H4 (cell line): ENCODE data around the gene CAMTA1. TPM values are rescaled to one million over a fixed set of nuclear protein-coding genes. Genes with fewer than 3 reads are reported as not detected.

Experiments
- DNase-seq: peaks from one replicate; pipeline ENCODE4 v3.0.0-alpha.2; 2015; ENCODE audit warnings: low spot score
- total RNA-seq: library from RNA; depleted of rRNA; stranded (reverse); fragments of >200 nt; shearing (Covaris generic); gene quantifications from 2 replicates; pipeline ENCODE4 v1.2.3, GENCODE V29; 2014

CAMTA1 gene
- total RNA-seq, 1 experiment from 2014 or later, result 98.2 TPM

- DNase-seq, result no peak
Observed at GRCh38 chr1:7077136-7077535, 291.9 kb downstream of the CAMTA1 start.

GRCh38 chr1:7077970-7078369, 292.7 kb downstream of the CAMTA1 start:
- no peak for DNase-seq

GRCh38 chr1:7079637-7080036, 294.4 kb downstream of the CAMTA1 start:
- no peak for DNase-seq

DNA sequence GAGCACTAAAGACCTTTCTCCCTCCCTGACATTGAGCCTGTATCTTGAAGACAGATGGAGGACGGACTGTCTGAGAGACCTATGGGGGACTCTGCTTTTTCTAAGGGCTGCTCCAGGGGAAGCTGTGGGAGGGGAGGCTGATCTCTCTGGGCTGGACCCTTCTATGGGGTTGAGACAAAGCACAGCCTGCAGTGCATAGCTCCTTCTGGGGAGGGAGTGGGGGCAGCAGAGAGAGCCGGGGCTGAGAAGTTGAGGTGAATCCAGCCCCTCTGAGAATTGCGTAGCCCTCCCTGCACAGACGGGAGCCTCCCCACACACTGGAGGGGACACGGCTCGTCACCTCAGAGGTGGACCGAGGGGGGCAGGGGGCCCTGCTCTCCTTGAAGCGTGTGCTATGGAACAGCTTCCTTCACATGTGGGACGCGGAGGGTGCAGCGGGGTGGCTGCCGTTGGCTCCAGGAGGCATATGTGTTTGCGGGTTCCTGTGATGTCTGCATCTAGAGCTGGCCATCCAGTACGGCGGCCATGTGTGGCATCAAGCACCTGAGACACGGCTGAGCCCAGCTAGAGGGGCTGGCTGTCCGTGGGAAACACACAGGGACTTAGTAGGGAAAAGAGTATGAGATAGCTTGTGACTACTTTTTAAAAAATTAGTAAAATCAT, 299.1 kb downstream of the CAMTA1 start:
- DNase-seq, result no peak

- no peak for DNase-seq
Observed at GRCh38 chr1:7085521-7085920, 300.3 kb downstream of the CAMTA1 start.

DNA sequence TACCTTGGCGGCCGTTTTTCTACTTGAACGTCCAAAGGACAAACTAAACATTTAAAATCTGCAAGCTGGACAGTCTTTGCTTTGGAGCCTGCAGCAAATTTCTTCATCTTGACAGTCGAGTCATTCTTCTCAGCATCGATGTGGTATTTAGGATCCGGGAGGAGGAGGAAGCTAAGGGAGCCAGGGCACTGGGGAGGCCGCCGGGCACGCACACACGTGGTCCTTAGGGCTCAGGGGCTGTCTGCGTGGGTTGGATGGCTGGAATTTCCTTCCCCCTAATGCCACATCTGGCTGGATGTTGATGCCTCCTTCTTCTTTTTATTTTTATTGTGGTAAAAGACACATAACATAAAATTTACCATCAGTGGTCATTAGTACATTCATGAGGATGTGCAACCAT, 300.9 kb downstream of the CAMTA1 start:
- DNase-seq, result no peak

DNA sequence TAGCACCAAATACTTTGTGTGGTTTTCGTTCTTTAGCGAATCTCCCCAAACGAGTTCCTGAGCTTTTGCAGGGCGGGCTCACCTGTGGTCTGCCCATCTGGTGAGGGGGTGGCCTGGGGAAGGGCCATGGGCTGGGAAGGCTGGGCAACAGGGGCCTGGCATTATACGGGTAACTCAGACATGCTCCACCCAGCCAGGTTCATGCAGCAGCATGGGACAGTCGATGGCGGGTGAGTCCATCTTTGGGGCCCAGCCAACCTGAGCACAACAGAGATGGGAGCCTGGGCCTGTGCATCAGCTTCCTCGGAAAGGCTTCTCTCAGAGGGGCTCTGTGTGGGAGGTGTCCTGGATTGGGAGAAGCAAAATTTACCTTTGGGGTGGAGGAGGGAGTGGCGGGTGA, 302.6 kb downstream of the CAMTA1 start:
- DNase-seq, result no peak

DNA sequence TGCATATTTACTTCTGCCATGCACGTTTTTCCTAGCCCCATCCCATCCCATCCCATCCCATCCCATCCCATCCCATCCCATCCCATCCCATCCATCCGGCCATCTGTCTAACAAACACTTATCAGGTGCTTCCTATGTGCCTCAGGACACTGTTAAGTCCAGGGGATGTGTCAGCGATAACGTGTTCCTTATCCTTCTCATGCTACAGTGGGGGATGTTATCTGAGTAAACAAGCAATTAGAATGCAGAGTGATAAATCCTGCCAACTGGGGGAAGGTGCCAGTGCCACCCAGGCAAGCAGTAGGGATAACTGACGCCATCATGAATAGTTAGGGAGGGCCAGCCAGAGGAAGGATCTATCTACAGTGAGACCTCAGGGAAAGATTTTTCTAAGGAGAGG, 304.2 kb downstream of the CAMTA1 start:
- no peak for DNase-seq

DNA sequence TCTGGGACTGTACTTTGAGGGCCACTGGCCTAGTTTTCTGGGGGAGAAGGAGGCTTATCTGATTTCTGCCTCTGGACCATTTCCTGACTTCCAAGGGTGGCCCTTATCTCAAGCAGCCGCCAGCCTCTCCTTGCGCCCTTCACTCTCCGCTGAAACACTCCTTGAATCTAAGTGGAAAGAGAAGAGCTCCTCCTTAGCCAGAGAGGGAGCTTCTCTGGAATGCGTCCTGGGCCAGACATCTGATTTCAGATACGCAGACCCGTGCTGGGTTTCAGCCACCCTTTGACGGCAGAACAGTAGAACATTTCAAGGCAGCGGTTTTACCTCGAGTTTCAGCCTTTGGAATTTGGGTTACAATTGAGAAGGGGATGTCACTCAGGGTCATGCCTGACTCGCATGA, 308.0 kb downstream of the CAMTA1 start:
- DNase-seq, result no peak

GRCh38 chr1:7094086-7094485, 308.8 kb downstream of the CAMTA1 start:
- DNase-seq, result no peak

GRCh38 chr1:7094509-7094908, 309.3 kb downstream of the CAMTA1 start:
- no peak for DNase-seq

- no peak for DNase-seq
Observed at GRCh38 chr1:7095343-7095964, 310.2 kb downstream of the CAMTA1 start.

DNA sequence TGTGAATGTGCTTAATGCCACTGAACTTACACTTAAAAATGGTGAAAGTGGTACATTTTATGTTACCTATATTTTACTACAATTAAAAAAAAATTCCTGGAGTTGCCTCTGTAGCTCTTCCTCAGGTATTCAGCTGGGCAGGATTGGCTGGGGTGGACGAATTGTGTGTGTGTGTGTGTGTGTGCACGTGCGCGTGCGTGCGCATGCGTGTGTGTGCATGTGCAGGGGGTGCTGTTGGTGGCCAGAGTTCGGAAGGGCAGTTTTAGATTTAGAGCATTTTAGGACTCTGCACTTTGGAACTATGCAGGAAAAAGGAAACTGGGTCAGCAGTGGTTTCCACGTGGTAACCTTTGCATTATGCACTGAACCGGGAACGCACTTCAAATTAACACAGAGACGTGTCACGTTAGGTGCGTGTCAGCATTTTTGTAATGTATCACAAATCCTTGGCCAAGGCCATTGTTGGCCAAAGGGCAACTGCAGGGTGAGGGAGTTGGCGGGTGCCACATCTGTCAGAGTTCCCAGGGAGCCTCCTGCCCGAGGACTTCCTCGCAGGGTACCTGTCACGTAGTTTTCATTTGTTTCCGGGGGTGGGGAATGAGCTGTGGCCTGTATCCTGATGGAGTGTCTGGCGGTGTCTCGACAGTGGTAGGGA, 312.8 kb downstream of the CAMTA1 start:
- no peak for DNase-seq

DNA sequence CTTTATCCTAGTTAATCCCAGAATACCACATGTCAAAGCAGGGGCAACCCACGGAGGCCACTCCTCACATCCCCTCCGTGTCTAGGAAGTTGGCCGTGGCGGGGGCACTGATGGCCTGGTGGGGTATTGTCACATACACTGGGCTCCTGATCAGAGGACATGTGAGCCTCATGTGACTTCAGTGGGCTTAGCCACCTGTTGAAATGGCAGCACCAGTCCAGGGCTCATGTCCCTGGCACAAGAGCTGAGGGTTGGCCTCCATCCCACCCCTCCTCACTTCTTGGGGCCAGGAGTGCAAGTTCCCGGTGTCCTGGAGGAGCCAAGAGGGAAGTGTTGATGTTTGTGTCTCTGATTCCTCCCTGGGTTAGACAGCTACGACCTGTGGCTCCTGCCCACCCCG, 313.4 kb downstream of the CAMTA1 start:
- DNase-seq, result no peak

GRCh38 chr1:7100479-7100878, 315.2 kb downstream of the CAMTA1 start:
- no peak for DNase-seq

DNA sequence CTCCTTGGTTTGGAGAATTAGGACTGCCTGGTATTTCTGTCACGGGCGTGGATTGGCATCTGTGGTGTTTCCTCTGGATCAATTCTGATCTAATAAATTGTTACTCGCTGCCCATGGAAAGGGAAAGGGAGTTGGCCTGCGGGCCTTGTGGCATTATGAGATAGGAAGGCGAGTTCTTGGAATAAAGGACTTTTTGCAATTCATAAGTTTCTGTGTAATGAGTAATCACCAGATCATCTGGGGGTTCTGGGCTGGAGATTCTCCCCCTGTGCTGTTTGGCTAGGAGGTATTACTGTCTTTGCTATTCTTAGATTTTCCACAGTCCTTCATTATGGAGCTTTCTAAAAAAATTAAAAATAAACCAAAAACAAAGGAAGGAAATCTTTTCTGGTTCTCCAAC, 315.9 kb downstream of the CAMTA1 start:
- DNase-seq, result no peak

DNA sequence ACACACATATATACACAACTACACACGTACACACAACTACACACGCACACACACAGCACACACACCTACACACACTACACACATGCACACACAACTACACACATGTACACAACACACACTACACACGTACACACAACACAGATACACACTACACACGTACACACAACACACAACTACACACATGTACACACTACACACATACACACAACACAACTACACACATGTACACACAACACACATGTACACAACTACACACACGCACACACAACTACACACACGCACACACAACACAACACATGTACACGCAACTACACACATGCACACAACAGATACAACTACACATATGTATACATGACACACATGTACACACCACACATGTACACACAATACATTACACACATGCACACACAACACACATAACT, 318.1 kb downstream of the CAMTA1 start:
- no peak for DNase-seq

DNA sequence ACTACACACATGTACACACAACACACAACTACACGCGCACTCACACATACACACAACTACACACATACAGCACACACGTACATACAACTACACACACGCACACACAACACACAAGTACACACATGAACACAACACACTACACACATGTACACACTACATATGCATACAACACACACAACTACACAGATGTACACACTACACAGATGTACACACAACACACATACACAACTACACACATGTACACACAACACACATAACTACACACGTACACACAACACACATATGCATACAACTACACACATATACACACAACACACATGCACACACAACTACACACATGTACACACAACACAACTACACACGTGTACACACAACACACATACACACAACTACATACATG, 318.6 kb downstream of the CAMTA1 start:
- no peak for DNase-seq

- no peak for DNase-seq
Observed at GRCh38 chr1:7104339-7104738, 319.1 kb downstream of the CAMTA1 start.

DNA sequence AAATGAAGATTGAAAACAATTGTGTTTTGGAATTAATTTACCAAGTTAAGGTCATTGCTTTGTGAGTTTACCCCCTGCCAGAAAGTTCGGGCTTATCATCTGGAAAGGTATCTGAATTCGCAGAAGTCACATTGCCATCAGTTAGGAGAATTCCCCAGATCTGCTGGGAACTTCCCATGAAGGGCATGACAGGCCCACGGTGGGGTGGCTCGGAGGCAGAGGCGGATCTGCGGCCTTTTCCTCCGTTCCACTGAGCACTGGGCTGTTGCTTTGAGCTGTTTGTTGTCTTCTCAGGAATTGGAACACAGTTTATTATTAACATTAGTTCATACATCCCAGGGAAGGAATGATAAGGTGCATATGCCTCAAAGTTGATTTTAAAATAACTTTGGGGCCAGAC, 320.0 kb downstream of the CAMTA1 start:
- no peak for DNase-seq

GRCh38 chr1:7106442-7107108, 321.3 kb downstream of the CAMTA1 start:
- no peak for DNase-seq

DNA sequence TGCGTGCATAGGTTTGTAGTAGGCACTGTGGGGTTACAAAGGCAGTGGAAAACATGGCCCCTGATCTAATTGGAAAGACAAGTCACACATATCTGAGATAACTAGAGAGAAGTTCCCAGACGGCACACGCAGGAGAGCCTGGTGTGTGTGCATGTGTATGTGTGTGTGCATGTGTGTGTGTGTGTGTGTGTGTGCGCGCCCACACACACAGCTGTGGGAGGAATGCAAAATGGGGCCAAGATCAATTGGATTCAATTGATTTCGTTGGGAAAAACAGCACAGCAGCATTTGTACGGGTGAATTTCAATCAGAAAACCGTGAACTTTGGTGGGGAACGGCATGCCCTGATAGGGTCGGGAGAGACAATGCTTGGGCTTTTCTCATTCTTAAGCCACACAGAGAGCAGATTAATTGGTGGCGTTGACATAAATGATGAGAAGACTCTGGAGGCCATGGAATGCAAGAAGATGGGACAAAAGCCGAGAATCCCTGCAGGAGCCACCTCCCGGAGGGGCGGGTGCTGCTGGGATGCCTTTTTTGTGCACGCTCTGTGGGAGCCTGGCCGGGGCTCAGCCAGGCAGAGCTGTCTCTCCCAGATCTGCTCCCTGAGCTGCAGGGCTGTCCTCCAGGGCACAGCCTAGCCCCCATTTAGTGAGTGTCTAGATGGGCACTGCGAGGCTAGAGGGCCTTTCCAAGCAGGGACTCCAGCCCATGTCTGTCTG, 322.0 kb downstream of the CAMTA1 start:
- no peak for DNase-seq
